ENCODE data around the gene GPD1L.

GRCh38 chr3:32126305-32127015 lies 20.0 kb downstream of the GPD1L start:
- TF ChIP-seq CTCF (IDR thresholded peaks at IDR 0.05; ENCODE audit: low read depth, low read length) (no peak), EZH2phosphoT487 (IDR thresholded peaks at IDR 0.05; ENCODE audit: low read depth) (no peak)

Measured in OCI-LY3 (cell line).